ENCODE results near the gene MAK. TPM values are rescaled to one million over a fixed set of nuclear protein-coding genes. Genes with fewer than 3 reads are reported as not detected.
"Not testable (repeated sequence)": the region's sequence is repeated elsewhere in the genome, so short reads cannot be mapped to it uniquely, and the experiment has no call there.

The MAK gene
- polyA plus RNA-seq, 1 donor (not counting 4 experiments of a cell fraction or from before 2014, with no cell fraction given): not detected

DNA sequence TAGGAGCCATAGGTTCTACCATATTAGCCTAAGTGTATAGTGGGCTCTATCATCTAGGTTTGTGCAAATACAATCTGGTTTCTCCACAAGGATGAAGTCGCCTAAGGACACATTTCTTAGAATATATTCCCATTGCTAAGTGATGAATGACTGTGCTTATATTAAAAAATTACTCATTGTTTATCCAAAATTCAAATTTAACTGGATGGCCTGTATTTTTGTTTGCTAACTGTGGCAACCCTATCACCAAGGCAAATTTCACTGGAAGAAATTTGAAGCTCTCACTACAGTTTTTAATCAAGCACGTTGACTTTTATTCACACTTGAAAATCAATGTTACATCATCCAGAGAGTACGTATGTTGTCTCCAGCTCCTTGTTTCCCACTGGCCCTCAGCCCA lies 29.6 kb upstream of the MAK start:
- Histone ChIP-seq H3K4me2 (ENCODE audit: control insufficient read depth, extremely low read depth, insufficient read depth, low read depth, low read length) (no peak overlapping the region), H3K27me3 (ENCODE audit: control insufficient read depth, extremely low read depth, insufficient read depth, low read length) (no peaks in the 10 kb centered on the region), H3K9me1 (ENCODE audit: control insufficient read depth, extremely low read depth, insufficient read depth, low read length) (no peaks in the 10 kb centered on the region), H2AFZ (ENCODE audit: control insufficient read depth, low read length) (no peak overlapping the region), H3K36me3 (ENCODE audit: control insufficient read depth in 2 of 2, extremely low read depth in 1 of 2, insufficient read depth in 2 of 2, low read length in 2 of 2) (no peaks in the 10 kb centered on the region), H3K4me1 (ENCODE audit: control insufficient read depth, extremely low read depth, insufficient read depth, low read length) (peaks cover 3% of the 10 kb centered on the region), H3K9me3 (ENCODE audit: control insufficient read depth, low read depth, low read length) (no peaks in the 10 kb centered on the region), H3K4me3 (ENCODE audit: control insufficient read depth in 2 of 3, extremely low read depth in 1 of 3, insufficient read depth in 2 of 3, low read depth in 1 of 3, low read length in 3 of 3) (no peak overlapping the region), H3K79me2 (ENCODE audit: control insufficient read depth, insufficient read depth, low read length) (no peaks in the 10 kb centered on the region), H4K20me1 (ENCODE audit: control insufficient read depth, extremely low read depth, insufficient read depth, low read length) (no peaks in the 10 kb centered on the region), H3K27ac (ENCODE audit: control insufficient read depth, insufficient read depth, low read length) (no peak overlapping the region), H3K9ac (ENCODE audit: control insufficient read depth, extremely low read depth, insufficient read depth, low read length) (no peak overlapping the region)
- dilution Hi-C loops (cut with MboI; ENCODE audit: extremely low pct_ligation_motif_present, low sequenced_read_pairs): no loop called here
- TF ChIP-seq, protein P1, sequence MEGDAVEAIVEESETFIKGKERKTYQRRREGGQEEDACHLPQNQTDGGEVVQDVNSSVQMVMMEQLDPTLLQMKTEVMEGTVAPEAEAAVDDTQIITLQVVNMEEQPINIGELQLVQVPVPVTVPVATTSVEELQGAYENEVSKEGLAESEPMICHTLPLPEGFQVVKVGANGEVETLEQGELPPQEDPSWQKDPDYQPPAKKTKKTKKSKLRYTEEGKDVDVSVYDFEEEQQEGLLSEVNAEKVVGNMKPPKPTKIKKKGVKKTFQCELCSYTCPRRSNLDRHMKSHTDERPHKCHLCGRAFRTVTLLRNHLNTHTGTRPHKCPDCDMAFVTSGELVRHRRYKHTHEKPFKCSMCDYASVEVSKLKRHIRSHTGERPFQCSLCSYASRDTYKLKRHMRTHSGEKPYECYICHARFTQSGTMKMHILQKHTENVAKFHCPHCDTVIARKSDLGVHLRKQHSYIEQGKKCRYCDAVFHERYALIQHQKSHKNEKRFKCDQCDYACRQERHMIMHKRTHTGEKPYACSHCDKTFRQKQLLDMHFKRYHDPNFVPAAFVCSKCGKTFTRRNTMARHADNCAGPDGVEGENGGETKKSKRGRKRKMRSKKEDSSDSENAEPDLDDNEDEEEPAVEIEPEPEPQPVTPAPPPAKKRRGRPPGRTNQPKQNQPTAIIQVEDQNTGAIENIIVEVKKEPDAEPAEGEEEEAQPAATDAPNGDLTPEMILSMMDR (optimal IDR thresholded peaks at IDR 0.05 in 1 of 3, IDR thresholded peaks at IDR 0.05 in 1 of 3, conservative IDR thresholded peaks at IDR 0.05 in 1 of 3; ENCODE audit: extremely low read depth in 1 of 3, insufficient read depth in 2 of 3, low read length in 3 of 3): no peak
- no peak for TF ChIP-seq EZH2 (IDR thresholded peaks at IDR 0.05; ENCODE audit: low read length)
- FAIRE-seq: no peak
- DNase-seq (ENCODE audit: low read depth, low spot score): no peak

DNA sequence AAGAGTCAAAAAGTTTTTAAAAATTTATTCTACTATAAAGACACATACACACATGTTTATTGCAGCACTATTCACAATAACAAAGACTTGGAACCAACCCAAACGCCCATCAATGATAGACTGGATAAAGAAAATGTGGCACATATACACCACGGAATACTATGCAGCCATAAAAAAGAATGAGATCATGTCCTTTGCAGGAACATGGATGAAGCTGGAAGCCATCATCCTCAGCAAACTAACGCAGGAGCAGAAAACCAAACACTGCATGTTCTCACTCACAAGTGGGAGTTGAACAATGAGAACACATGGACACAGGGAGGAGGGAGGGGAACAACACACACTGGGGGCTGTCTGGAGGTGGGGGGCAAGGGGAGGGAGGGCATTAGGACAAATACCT lies 28.4 kb upstream of the MAK start:
- dilution Hi-C loops (cut with MboI; ENCODE audit: extremely low pct_ligation_motif_present, low sequenced_read_pairs); H3K9me1 ChIP-seq (ENCODE audit: control insufficient read depth, extremely low read depth, insufficient read depth, low read length); H4K20me1 ChIP-seq (ENCODE audit: control insufficient read depth, extremely low read depth, insufficient read depth, low read length); H3K36me3 ChIP-seq (ENCODE audit: control insufficient read depth in 2 of 2, extremely low read depth in 1 of 2, insufficient read depth in 2 of 2, low read length in 2 of 2); H3K27me3 ChIP-seq (ENCODE audit: control insufficient read depth, extremely low read depth, insufficient read depth, low read length); DNase-seq (ENCODE audit: low read depth, low spot score); H3K9me3 ChIP-seq (ENCODE audit: control insufficient read depth, low read depth, low read length); FAIRE-seq; H3K4me1 ChIP-seq (ENCODE audit: control insufficient read depth, extremely low read depth, insufficient read depth, low read length); H3K4me2 ChIP-seq (ENCODE audit: control insufficient read depth, extremely low read depth, insufficient read depth, low read depth, low read length); H3K27ac ChIP-seq (ENCODE audit: control insufficient read depth, insufficient read depth, low read length); H3K9ac ChIP-seq (ENCODE audit: control insufficient read depth, extremely low read depth, insufficient read depth, low read length); H3K4me3 ChIP-seq (ENCODE audit: control insufficient read depth in 2 of 3, extremely low read depth in 1 of 3, insufficient read depth in 2 of 3, low read depth in 1 of 3, low read length in 3 of 3); H3K79me2 ChIP-seq (ENCODE audit: control insufficient read depth, insufficient read depth, low read length); H2AFZ ChIP-seq (ENCODE audit: control insufficient read depth, low read length): not testable (repeated sequence)

DNA sequence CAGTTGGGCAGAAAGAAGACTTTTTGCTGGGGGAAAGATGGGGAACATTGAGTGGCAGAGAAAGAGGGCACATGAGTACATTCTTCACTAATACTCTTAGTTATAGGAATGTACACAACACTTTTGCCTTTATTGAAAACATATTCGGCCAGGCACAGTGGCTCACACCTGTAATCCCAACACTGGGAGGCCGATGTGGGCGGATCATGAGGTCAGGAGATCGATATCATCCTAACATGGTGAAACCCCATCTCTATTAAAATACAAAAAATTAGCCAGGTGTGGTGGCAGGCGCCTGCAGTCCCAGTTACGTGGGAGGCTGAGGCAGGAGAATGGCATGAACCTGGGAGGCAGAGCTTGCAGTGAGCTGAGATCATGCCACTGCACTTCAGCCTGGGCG lies 24.7 kb upstream of the MAK start:
- H3K4me2 ChIP-seq (ENCODE audit: control insufficient read depth, extremely low read depth, insufficient read depth, low read depth, low read length); H3K4me3 ChIP-seq (ENCODE audit: control insufficient read depth in 2 of 3, extremely low read depth in 1 of 3, insufficient read depth in 2 of 3, low read depth in 1 of 3, low read length in 3 of 3); DNase-seq (ENCODE audit: low read depth, low spot score); FAIRE-seq; H3K9me3 ChIP-seq (ENCODE audit: control insufficient read depth, low read depth, low read length); H3K9ac ChIP-seq (ENCODE audit: control insufficient read depth, extremely low read depth, insufficient read depth, low read length); H3K4me1 ChIP-seq (ENCODE audit: control insufficient read depth, extremely low read depth, insufficient read depth, low read length); H3K27me3 ChIP-seq (ENCODE audit: control insufficient read depth, extremely low read depth, insufficient read depth, low read length); H4K20me1 ChIP-seq (ENCODE audit: control insufficient read depth, extremely low read depth, insufficient read depth, low read length); H3K27ac ChIP-seq (ENCODE audit: control insufficient read depth, insufficient read depth, low read length); H3K9me1 ChIP-seq (ENCODE audit: control insufficient read depth, extremely low read depth, insufficient read depth, low read length); H3K36me3 ChIP-seq (ENCODE audit: control insufficient read depth in 2 of 2, extremely low read depth in 1 of 2, insufficient read depth in 2 of 2, low read length in 2 of 2); dilution Hi-C loops (cut with MboI; ENCODE audit: extremely low pct_ligation_motif_present, low sequenced_read_pairs); H2AFZ ChIP-seq (ENCODE audit: control insufficient read depth, low read length); H3K79me2 ChIP-seq (ENCODE audit: control insufficient read depth, insufficient read depth, low read length): not testable (repeated sequence)
